Measurements from ENCODE around the gene LILRB2. TPM values are rescaled to one million over a fixed set of nuclear protein-coding genes. Genes with fewer than 3 reads are reported as not detected.
"Not testable (repeated sequence)": the region's sequence is repeated elsewhere in the genome, so short reads cannot be mapped to it uniquely, and the experiment has no call there.

LILRB2 gene
- polyA plus RNA-seq: 2.6 TPM
- long read RNA-seq, donor 1, partial matches to known transcripts: 0 of 1 reads
- long read RNA-seq, donor 1, other reads (novel, unspliced or antisense): 0 of 1 reads
- long read RNA-seq, donor 2: 0 reads
- long read RNA-seq, donor 3, partial matches to known transcripts: 0 of 2 reads
- long read RNA-seq, donor 3, other reads (novel, unspliced or antisense): 0 of 2 reads
- long read RNA-seq, donor 4: 0 reads
- long read RNA-seq, donor 5: 0 reads
- long read RNA-seq, donor 6, partial matches to known transcripts: 0 of 1 reads
- long read RNA-seq, donor 6, other reads (novel, unspliced or antisense): 0 of 1 reads
- long read RNA-seq, donor 7: 0 reads
- long read RNA-seq, donor 8: 0 reads
- long read RNA-seq, donor 9: 0 reads
- long read RNA-seq, donor 10: 0 reads
- long read RNA-seq, donor 11: 0 reads

GRCh38 chr19:54281007-54281728, at the start of gene LILRB2:
Gene LILRB2 (minus strand): TSS chr19:54281110. CDS start chr19:54280496, 614 bp downstream.
- no peak for DNase-seq
- H3K36me3 ChIP-seq (ENCODE audit: control insufficient read depth, insufficient read depth, low read length): no peaks in the 10 kb centered on the region
- no peak within 1 kb of the TSS for H3K27ac ChIP-seq (ENCODE audit: low read length)
- no peaks in the 10 kb centered on the region for H3K9me3 ChIP-seq (ENCODE audit: control insufficient read depth, low read depth, low read length)
- H3K4me3 ChIP-seq (ENCODE audit: low read length): no peak within 1 kb of the TSS
- no peaks in the 10 kb centered on the region for H3K4me1 ChIP-seq (ENCODE audit: control insufficient read depth, insufficient read depth, low read length)
- 76% methylated on average over 2 of the region's 12 CpGs for WGBS (ENCODE audit: insufficient coverage, low lambda C conversion rate)
- no peaks in the 10 kb centered on the region for H3K27me3 ChIP-seq (ENCODE audit: control insufficient read depth, insufficient read depth, low read length)

DNA sequence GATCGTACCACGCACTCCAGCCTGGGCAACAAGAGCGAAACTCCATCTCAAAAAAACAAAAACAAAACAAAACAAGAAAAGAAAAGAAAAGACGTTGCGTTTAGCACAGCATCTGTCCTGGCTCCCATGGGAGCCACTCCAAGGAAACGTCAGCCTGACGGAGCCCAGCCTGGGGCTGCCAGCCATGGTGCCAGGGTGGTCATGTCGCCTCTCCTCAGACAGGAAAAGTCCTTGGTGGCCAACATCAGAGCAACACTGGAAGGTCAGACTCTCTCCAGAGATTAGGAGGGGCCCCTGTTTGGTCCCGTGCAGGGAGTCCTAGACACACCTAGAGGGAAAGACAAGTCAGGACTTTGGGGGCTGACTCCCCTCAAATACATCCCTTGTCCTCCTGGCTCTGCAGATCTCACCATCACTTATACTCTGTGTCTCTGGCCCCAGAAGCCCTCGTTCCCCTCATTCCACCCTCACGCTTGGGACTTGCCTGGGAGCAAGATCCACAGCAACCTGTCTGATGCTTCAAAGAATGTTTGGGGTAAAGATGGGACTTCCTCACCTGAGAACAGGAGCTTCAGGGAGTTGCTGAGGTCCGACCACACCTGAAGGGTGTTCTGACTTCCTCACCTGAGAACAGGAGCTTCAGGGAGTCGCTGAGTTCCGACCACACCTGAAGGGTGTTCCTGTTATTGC, 48.7 kb upstream of the LILRB2 start:
- no peaks in the 10 kb centered on the region for H3K4me1 ChIP-seq (ENCODE audit: control insufficient read depth, insufficient read depth, low read length)
- H3K9me3 ChIP-seq (ENCODE audit: control insufficient read depth, low read depth, low read length): no peaks in the 10 kb centered on the region
- H3K27me3 ChIP-seq (ENCODE audit: control insufficient read depth, insufficient read depth, low read length): no peaks in the 10 kb centered on the region
- H3K27ac ChIP-seq (ENCODE audit: low read length): no peak overlapping the region
- H3K4me3 ChIP-seq (ENCODE audit: low read length): no peak overlapping the region
- 90% methylated on average over 2 of the region's 14 CpGs for WGBS (ENCODE audit: insufficient coverage, low lambda C conversion rate)
- DNase-seq: no peak
- H3K36me3 ChIP-seq (ENCODE audit: control insufficient read depth, insufficient read depth, low read length): no peaks in the 10 kb centered on the region

DNA sequence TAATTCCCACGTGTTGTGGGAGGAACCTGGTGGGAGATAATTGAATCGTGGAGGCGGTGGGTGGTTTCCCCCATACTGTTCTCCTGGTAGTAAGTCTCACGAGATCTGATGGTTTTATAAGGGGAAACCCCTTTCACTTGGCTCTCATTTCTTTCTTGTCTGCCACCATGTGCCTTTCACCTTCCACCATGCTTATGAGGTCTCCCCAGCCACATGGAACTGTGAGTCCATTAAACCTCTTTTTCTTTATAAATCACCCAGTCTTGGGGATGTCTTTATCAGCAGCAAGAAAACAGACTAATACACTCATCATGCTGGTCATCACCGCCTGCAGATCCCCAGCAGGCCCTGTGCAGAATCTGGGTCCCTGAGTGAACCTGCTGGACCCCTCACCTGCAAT, 47.9 kb upstream of the LILRB2 start:
- not testable (repeated sequence) for H3K27me3 ChIP-seq (ENCODE audit: control insufficient read depth, insufficient read depth, low read length); H3K27ac ChIP-seq (ENCODE audit: low read length); DNase-seq; H3K36me3 ChIP-seq (ENCODE audit: control insufficient read depth, insufficient read depth, low read length); H3K4me3 ChIP-seq (ENCODE audit: low read length); H3K9me3 ChIP-seq (ENCODE audit: control insufficient read depth, low read depth, low read length); H3K4me1 ChIP-seq (ENCODE audit: control insufficient read depth, insufficient read depth, low read length)
- WGBS (ENCODE audit: insufficient coverage, low lambda C conversion rate): no CpG with 5 or more reads among the region's 5 CpGs

- WGBS (ENCODE audit: insufficient coverage, low lambda C conversion rate): no CpG with 5 or more reads among the region's 5 CpGs
- H3K27ac ChIP-seq (ENCODE audit: low read length): no peak overlapping the region
- no peak for DNase-seq
- no peaks in the 10 kb centered on the region for H3K4me1 ChIP-seq (ENCODE audit: control insufficient read depth, insufficient read depth, low read length)
- H3K9me3 ChIP-seq (ENCODE audit: control insufficient read depth, low read depth, low read length): no peaks in the 10 kb centered on the region
- H3K4me3 ChIP-seq (ENCODE audit: low read length): no peak overlapping the region
- H3K36me3 ChIP-seq (ENCODE audit: control insufficient read depth, insufficient read depth, low read length): no peaks in the 10 kb centered on the region
- H3K27me3 ChIP-seq (ENCODE audit: control insufficient read depth, insufficient read depth, low read length): no peaks in the 10 kb centered on the region
Measured at GRCh38 chr19:54325631-54326030, 44.7 kb upstream of the LILRB2 start.

DNA sequence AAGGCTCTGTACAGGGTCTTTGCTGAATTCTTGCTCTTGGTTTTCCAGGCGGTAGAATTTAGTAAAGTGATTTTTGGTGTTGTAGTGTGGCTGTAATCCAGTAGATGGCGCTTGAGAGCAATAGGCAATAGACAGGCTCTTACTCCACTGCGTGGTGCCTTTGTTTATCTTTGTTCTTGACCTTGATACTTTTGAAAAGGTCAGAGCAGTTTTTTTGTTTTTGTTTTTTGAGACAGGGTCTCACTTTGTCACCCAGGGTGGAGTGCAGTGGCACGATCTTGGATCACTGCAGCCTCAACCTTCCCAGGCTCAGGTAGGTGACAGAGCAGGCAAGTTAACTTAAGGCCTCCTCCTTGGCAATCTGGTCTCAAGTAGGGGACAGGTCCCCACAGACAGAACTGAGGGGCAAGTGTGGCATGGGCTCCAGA, 44.3 kb upstream of the LILRB2 start:
- Histone ChIP-seq H3K27ac (ENCODE audit: low read length) (no peak overlapping the region), H3K4me3 (ENCODE audit: low read length) (no peak overlapping the region), H3K36me3 (ENCODE audit: control insufficient read depth, insufficient read depth, low read length) (no peaks in the 10 kb centered on the region), H3K4me1 (ENCODE audit: control insufficient read depth, insufficient read depth, low read length) (no peaks in the 10 kb centered on the region), H3K9me3 (ENCODE audit: control insufficient read depth, low read depth, low read length) (no peaks in the 10 kb centered on the region), H3K27me3 (ENCODE audit: control insufficient read depth, insufficient read depth, low read length) (no peaks in the 10 kb centered on the region)
- WGBS (ENCODE audit: insufficient coverage, low lambda C conversion rate): 0% methylated on average over 1 of the region's 4 CpGs
- DNase-seq: no peak

DNA sequence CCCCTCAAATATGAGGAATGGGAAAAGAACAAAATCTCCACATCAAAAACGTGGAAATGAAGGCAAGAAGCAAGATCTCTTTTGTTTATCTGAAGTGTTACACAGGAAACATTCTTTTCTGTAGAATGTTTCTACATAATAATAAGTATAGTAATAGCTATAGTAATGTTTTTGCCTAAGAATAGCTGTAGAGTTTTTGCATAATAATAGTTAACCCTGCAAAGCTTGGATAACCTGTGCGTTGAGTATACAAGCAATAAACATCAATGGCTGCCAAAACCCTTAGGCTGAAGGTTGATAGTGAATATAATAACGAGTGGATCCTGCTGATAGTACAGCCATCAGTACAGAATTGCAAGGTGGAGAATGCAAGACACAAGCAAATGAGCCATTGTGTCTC, 43.2 kb upstream of the LILRB2 start:
- Histone ChIP-seq H3K4me3 (ENCODE audit: low read length) (no peak overlapping the region), H3K27ac (ENCODE audit: low read length) (no peak overlapping the region), H3K9me3 (ENCODE audit: control insufficient read depth, low read depth, low read length) (no peaks in the 10 kb centered on the region), H3K4me1 (ENCODE audit: control insufficient read depth, insufficient read depth, low read length) (no peaks in the 10 kb centered on the region), H3K27me3 (ENCODE audit: control insufficient read depth, insufficient read depth, low read length) (no peaks in the 10 kb centered on the region), H3K36me3 (ENCODE audit: control insufficient read depth, insufficient read depth, low read length) (no peaks in the 10 kb centered on the region)
- no peak for DNase-seq
- 37% methylated on average over 2 of the region's 3 CpGs for WGBS (ENCODE audit: insufficient coverage, low lambda C conversion rate)

DNA sequence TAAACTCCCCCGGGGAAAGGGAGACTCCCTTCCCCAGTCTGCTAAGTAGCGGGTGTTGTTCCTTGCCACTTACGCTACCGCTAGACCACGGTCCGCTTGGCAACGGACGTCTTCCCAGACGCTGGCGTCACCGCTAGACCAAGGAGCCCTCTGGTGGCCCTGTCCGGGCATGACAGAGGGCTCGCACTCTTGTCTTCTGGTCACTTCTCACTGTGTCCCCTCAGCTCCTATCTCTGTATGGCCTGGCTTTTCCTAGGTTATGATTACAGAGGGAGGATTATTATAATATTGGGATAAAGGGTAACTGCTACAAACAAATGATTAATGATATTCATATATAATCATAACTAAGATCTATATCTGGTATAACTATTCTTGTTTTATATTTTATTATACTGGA, 42.0 kb upstream of the LILRB2 start:
- H3K4me1 ChIP-seq (ENCODE audit: control insufficient read depth, insufficient read depth, low read length); H3K27ac ChIP-seq (ENCODE audit: low read length); H3K4me3 ChIP-seq (ENCODE audit: low read length); H3K9me3 ChIP-seq (ENCODE audit: control insufficient read depth, low read depth, low read length); DNase-seq; H3K27me3 ChIP-seq (ENCODE audit: control insufficient read depth, insufficient read depth, low read length); H3K36me3 ChIP-seq (ENCODE audit: control insufficient read depth, insufficient read depth, low read length): not testable (repeated sequence)
- no CpG with 5 or more reads among the region's 13 CpGs for WGBS (ENCODE audit: insufficient coverage, low lambda C conversion rate)

DNA sequence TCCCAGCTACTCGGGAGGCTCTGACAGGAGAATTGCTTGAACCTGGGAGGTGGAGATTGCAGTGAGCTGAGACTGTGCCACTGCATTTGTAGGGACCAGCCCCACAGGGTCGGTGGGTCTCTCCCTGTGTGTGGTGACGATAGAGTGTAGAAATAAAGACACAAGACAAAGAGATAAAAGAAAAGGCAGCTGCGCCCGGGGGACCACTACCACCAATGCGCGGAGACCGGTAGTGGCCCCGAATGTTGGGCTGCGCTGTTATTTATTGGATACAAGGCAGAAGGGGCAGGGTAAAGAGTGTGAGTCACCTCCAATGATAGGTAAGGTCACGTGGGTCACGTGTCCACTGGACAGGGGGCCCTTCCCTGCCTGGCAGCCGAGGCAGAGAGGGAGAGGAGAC, 41.4 kb upstream of the LILRB2 start:
- H3K9me3 ChIP-seq (ENCODE audit: control insufficient read depth, low read depth, low read length); H3K4me1 ChIP-seq (ENCODE audit: control insufficient read depth, insufficient read depth, low read length); H3K27ac ChIP-seq (ENCODE audit: low read length); H3K27me3 ChIP-seq (ENCODE audit: control insufficient read depth, insufficient read depth, low read length); H3K36me3 ChIP-seq (ENCODE audit: control insufficient read depth, insufficient read depth, low read length); H3K4me3 ChIP-seq (ENCODE audit: low read length); DNase-seq: not testable (repeated sequence)
- WGBS (ENCODE audit: insufficient coverage, low lambda C conversion rate): no CpG with 5 or more reads among the region's 13 CpGs

DNA sequence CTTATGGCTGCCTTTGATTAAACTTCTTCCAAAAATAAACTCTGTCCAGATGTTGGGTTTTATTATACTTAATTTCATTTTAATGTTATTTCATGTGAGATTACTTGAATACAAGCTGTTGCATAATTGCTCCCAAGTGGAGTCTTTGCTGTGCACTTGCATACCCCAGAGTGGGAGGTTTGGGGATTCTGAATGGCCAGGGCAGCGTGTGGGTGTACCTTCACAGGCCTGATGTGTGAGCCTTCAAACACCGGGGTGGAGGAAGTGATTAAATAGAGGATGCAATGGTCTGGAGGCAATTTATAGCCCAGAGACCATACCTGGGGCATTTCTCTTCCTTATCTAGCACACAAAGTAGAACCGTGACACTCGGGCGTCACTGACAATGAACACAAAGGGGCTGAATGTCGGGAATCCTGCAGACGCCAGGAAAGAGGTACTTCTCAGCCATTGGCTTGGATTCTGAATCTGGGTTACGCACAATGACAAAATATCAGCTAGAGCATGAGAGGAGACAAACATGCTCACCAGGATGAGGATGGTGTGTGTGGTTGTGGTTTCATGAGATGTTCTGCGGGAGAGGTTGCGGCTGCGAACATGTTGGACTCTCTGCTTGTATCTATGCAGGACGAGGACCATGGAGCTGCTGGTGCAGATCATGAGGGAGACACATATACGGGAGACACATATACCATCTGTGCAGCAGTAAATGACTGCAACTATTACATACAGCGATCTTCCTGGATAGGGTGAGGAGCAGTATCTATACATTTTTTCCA, 39.2 kb upstream of the LILRB2 start:
- Histone ChIP-seq H3K9me3 (ENCODE audit: control insufficient read depth, low read depth, low read length) (no peaks in the 10 kb centered on the region), H3K27ac (ENCODE audit: low read length) (no peak overlapping the region), H3K36me3 (ENCODE audit: control insufficient read depth, insufficient read depth, low read length) (no peaks in the 10 kb centered on the region), H3K4me3 (ENCODE audit: low read length) (no peak overlapping the region), H3K27me3 (ENCODE audit: control insufficient read depth, insufficient read depth, low read length) (no peaks in the 10 kb centered on the region), H3K4me1 (ENCODE audit: control insufficient read depth, insufficient read depth, low read length) (no peaks in the 10 kb centered on the region)
- no peak for DNase-seq
- 80% methylated on average over 3 of the region's 14 CpGs for WGBS (ENCODE audit: insufficient coverage, low lambda C conversion rate)

DNA sequence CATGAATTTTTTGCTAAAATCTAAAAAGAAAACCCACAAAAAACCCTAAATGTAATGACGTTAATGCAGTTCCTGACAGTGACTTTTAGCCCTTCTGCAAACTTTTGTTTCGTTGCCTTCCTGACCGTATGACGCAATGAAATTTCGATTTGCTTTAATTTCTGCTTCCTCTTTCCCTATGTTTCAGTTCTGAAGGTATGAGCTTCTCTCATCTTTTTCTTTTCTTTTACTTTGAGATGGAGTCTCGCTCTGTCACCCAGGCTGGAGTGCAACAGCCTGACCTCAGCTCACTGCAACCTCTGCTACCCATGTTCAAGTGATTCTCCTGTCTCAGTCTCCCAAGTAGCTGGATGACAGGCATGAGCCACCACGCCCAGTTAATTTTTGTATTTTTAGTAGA, 38.1 kb upstream of the LILRB2 start:
- no peak overlapping the region for H3K4me3 ChIP-seq (ENCODE audit: low read length)
- no peaks in the 10 kb centered on the region for H3K27me3 ChIP-seq (ENCODE audit: control insufficient read depth, insufficient read depth, low read length)
- 94% methylated on average over 5 of the region's 7 CpGs for WGBS (ENCODE audit: insufficient coverage, low lambda C conversion rate)
- H3K9me3 ChIP-seq (ENCODE audit: control insufficient read depth, low read depth, low read length): no peaks in the 10 kb centered on the region
- H3K4me1 ChIP-seq (ENCODE audit: control insufficient read depth, insufficient read depth, low read length): no peaks in the 10 kb centered on the region
- no peak overlapping the region for H3K27ac ChIP-seq (ENCODE audit: low read length)
- H3K36me3 ChIP-seq (ENCODE audit: control insufficient read depth, insufficient read depth, low read length): no peaks in the 10 kb centered on the region
- DNase-seq: no peak
